Posterior vena cava (tissue), 2 donors: ENCODE measurements around the gene RPS16. TPM values are rescaled to one million over a fixed set of nuclear protein-coding genes. Genes with fewer than 3 reads are reported as not detected.
A peak's percentile ranks its signal among the peaks of the same experiment; 100 is the strongest.
"Not testable (repeated sequence)": the region's sequence is repeated elsewhere in the genome, so short reads cannot be mapped to it uniquely, and the experiment has no call there.

Experiments used
- DNase-seq: peaks from one replicate; pipeline ENCODE4 v3.0.0-alpha.2; 2020; ENCODE audit warnings: low spot score
- intact Hi-C, 2 donors: fragments of 100-400 bp; cut with DNase I; formaldehyde crosslinking; loops; one replicate each; pipeline versions ENCODE4 v1.14.1 to v1.14.2; 2022 to 2023
- total RNA-seq, 2 donors: library from RNA; stranded (reverse); fragmentation: NEBNext Ultra II Directional; extraction: Animal tissue kit (Norgen Biotek cat#: 25700); gene quantifications; one replicate each; pipeline ENCODE4 v1.2.1, GENCODE V29; 2021
- donor health status: DM: yes; HTN: yes; CAD: no.
- donor health status: DM: yes; HTN: yes; CAD: no.

RPS16 gene
- total RNA-seq, 2 donors from 2014 or later: 1,159 to 1,295 TPM

- DNase-seq: no peak
- intact Hi-C loops: no loop called here
Observed at GRCh38 chr19:39465956-39466747, 30.4 kb upstream of the RPS16 start.

GRCh38 chr19:39463403-39463802, 27.7 kb upstream of the RPS16 start:
- intact Hi-C loops: no loop called here
- no peak for DNase-seq

- DNase-seq: not testable (repeated sequence)
Observed at GRCh38 chr19:39451257-39451656, 15.5 kb upstream of the RPS16 start.

GRCh38 chr19:39449116-39449797, 13.5 kb upstream of the RPS16 start:
- no peak for DNase-seq
- intact Hi-C loops: loop anchor here in 1 of 2 donors (5.0 kb wide), 1 partner anchor 83 kb away; the partner anchor contains the start of gene EID2B

More at GRCh38 chr19:39451257-39451656, 15.5 kb upstream of the RPS16 start:
- intact Hi-C loops: not testable (repeated sequence)

GRCh38 chr19:39448271-39448670, 12.5 kb upstream of the RPS16 start:
- intact Hi-C loops: loop anchor here in 1 of 2 donors (5.0 kb wide), 1 partner anchor 84 kb away; the partner anchor contains the start of gene EID2B
- no peak for DNase-seq

- no peak for DNase-seq
- intact Hi-C loops: loop anchor here in 1 of 2 donors (5.0 kb wide), 1 partner anchor 86 kb away; the partner anchor contains the start of gene EID2B
Observed at GRCh38 chr19:39446365-39447084, 10.8 kb upstream of the RPS16 start.

GRCh38 chr19:39445196-39446111, 9.7 kb upstream of the RPS16 start, which contains the start of gene SUPT5H:
SUPT5H (plus strand) TSS chr19:39445582; CDS start chr19:39445891, 309 bp downstream.
- peak; percentile 99 for DNase-seq
- intact Hi-C loops: loop anchor here in 1 of 2 donors (5.0 kb wide), 1 partner anchor 87 kb away; the partner anchor contains the start of gene EID2B

GRCh38 chr19:39444598-39445195, 8.9 kb upstream of the RPS16 start:
- intact Hi-C loops: loop anchor here in 1 of 2 donors (5.0 kb wide), 1 partner anchor 88 kb away; the partner anchor contains the start of gene EID2B
- DNase-seq: no peak

GRCh38 chr19:39438270-39438934, 2.7 kb upstream of the RPS16 start:
- intact Hi-C loops: loop anchor here in 1 of 2 donors (10.0 kb wide), 1 partner anchor 94 kb away; the partner anchor contains the start of gene SAMD4B

GRCh38 chr19:39436350-39436716, 584 bp upstream of the RPS16 start:
- intact Hi-C loops: loop anchor here in 1 of 2 donors (10.0 kb wide), 1 partner anchor 92 kb away; the partner anchor contains the start of gene SAMD4B
- no peak for DNase-seq

More at GRCh38 chr19:39438270-39438934, 2.7 kb upstream of the RPS16 start:
- no peak for DNase-seq

- intact Hi-C loops: loop anchor here in 1 of 2 donors (5.0 to 10.0 kb wide), 2 partner anchors 37 to 90 kb away; partner anchors contain the start of gene SAMD4B
- DNase-seq: no peak
Observed at GRCh38 chr19:39434123-39435076, 1.3 kb downstream of the RPS16 start.

- intact Hi-C loops: loop anchor here in 1 of 2 donors (5.0 to 10.0 kb wide), 2 partner anchors 36 to 89 kb away; partner anchors contain the start of gene SAMD4B
- DNase-seq: no peak
Observed at GRCh38 chr19:39433480-39434079, 2.2 kb downstream of the RPS16 start.

GRCh38 chr19:39432677-39433025, 3.1 kb downstream of the RPS16 start:
- intact Hi-C loops: loop anchor here in 1 of 2 donors (5.0 to 10.0 kb wide), 2 partner anchors 35 to 88 kb away; partner anchors contain the start of gene SAMD4B
- no peak for DNase-seq

- intact Hi-C loops: loop anchor here in 1 of 2 donors (5.0 to 10.0 kb wide), 2 partner anchors 34 to 86 kb away; partner anchors contain the start of gene SAMD4B
- peak; percentile 90 for DNase-seq
Observed at GRCh38 chr19:39430675-39431593, 4.8 kb downstream of the RPS16 start.
